Lower lobe of right lung (tissue), 2 donors: Measurements from ENCODE around the gene GRIA4. TPM values are rescaled to one million over a fixed set of nuclear protein-coding genes. Genes with fewer than 3 reads are reported as not detected.

ENCODE experiments used
- ATAC-seq, 2 donors: fragments of 200-7000 bp; cut with Tn5 transposase; one replicate each; pipeline ENCODE4 v1.9.1; 2020 to 2022; ENCODE audit warnings: mild to moderate bottlenecking in 2 of 2, moderate library complexity in 2 of 2
- DNase-seq: peaks from one replicate; pipeline ENCODE4 v3.0.0-alpha.2; 2020
- H3K27ac ChIP-seq: fragments of 200-600 bp; one replicate; pipeline ENCODE4 v1.8.0; 2022
- H3K27me3 ChIP-seq: fragments of 200-600 bp; one replicate; pipeline ENCODE4 v1.8.0; 2022; ENCODE audit warnings: low read depth
- H3K36me3 ChIP-seq: fragments of 200-600 bp; one replicate; pipeline ENCODE4 v1.8.0; 2022; ENCODE audit warnings: mild to moderate bottlenecking
- H3K4me1 ChIP-seq: fragments of 200-600 bp; one replicate; pipeline ENCODE4 v1.8.0; 2022
- H3K4me3 ChIP-seq: fragments of 200-600 bp; one replicate; pipeline ENCODE4 v1.8.0; 2022; ENCODE audit warnings: mild to moderate bottlenecking
- H3K9me3 ChIP-seq: fragments of 200-600 bp; one replicate; pipeline ENCODE4 v1.8.0; 2022
- intact Hi-C: fragments of 100-400 bp; cut with DNase I; formaldehyde crosslinking; loops from one replicate; pipeline ENCODE4 v1.11.0; 2022
- total RNA-seq: library from RNA; stranded (reverse); fragmentation: NEBNext Ultra II Directional; extraction: Animal tissue kit (Norgen Biotek cat#: 25700); gene quantifications from one replicate; pipeline ENCODE4 v1.2.1, GENCODE V29; 2021
- TF ChIP-seq, protein P1 (sequence below): fragments of 200-600 bp; IDR thresholded peaks from one replicate; pipeline ENCODE4 v1.8.0; 2022; ENCODE audit warnings: antibody characterized with exemption, mild to moderate bottlenecking
- donor health status: DM: no; HTN: yes; CAD: no; lungs with severe emphysema.

GRIA4 gene
- total RNA-seq, 1 donor from 2014 or later = not detected

DNA sequence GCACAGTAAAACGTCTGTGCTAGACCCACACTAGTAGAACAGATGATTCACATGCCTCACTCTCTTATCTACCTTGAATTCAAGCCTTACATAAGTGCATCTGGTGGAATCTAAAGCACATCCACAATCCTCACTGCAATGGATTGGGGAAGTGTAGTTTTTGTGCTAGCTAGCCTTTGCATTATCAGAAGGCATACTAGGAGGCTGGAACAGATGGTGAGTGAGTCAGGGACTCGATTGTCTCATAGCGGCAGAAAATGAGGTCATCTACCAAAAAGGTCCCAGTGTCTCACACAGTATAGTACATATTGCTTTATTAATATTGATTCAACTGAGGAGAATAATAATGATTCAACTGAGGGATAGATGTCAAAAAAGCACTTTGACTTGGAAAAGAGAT is 402.9 kb downstream of the GRIA4 start:
- DNase-seq = no peak
- Histone ChIP-seq H3K4me3 (no peak overlapping the region), H3K27ac (no peak overlapping the region), H3K9me3 (no peaks in the 10 kb centered on the region), H3K27me3 (no peaks in the 10 kb centered on the region), H3K36me3 (peaks cover 29% of the 10 kb centered on the region), H3K4me1 (peaks cover 5% of the 10 kb centered on the region)
- no peak for ATAC-seq
- intact Hi-C loops = no loop called here
- TF ChIP-seq, protein P1, sequence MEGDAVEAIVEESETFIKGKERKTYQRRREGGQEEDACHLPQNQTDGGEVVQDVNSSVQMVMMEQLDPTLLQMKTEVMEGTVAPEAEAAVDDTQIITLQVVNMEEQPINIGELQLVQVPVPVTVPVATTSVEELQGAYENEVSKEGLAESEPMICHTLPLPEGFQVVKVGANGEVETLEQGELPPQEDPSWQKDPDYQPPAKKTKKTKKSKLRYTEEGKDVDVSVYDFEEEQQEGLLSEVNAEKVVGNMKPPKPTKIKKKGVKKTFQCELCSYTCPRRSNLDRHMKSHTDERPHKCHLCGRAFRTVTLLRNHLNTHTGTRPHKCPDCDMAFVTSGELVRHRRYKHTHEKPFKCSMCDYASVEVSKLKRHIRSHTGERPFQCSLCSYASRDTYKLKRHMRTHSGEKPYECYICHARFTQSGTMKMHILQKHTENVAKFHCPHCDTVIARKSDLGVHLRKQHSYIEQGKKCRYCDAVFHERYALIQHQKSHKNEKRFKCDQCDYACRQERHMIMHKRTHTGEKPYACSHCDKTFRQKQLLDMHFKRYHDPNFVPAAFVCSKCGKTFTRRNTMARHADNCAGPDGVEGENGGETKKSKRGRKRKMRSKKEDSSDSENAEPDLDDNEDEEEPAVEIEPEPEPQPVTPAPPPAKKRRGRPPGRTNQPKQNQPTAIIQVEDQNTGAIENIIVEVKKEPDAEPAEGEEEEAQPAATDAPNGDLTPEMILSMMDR = no peak

DNA sequence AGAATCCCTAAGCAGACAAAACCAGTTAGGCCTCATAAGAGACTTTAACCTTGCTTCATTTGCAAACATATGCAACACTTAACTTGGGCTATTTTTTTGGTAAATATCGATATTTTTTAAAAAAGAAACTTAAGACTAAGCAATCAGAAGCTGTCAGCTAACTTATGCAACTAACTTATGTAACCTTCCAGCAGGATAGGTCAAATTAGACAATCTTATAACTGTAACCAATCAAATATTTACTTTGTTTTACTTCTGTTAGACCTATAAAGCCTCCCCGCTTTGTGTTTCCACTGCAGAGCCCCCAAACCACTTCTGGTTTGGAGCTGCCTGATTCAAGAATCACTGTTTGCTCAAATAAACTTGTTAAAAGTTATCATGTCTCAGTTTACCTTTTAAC is 404.2 kb downstream of the GRIA4 start:
- TF ChIP-seq, protein P1 = no peak
- intact Hi-C loops = no loop called here
- H3K27me3 ChIP-seq = no peaks in the 10 kb centered on the region
- ATAC-seq (no peak), DNase-seq (no peak)
- no peaks in the 10 kb centered on the region for H3K9me3 ChIP-seq
- H3K27ac ChIP-seq = no peak overlapping the region
- no peak overlapping the region for H3K4me3 ChIP-seq
- peaks cover 14% of the 10 kb centered on the region for H3K4me1 ChIP-seq
- peaks cover 18% of the 10 kb centered on the region for H3K36me3 ChIP-seq

DNA sequence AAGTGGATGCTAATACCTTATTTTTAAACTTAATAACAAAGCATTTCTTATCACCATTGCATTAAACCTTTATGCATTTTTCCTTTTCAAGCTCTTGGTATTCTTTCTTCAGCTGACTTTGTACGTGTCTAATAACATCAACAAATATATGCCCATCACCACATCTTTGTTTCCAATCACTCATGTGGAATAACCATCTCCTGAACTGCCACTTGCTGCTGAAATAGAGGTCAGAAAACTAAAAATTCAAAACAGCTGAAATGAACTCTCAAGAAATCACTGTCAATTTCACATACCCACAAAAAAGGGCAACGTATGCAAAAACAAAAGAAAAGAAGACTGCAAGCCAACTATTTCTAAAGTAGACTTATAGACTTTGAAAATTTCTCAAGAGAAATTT is 404.7 kb downstream of the GRIA4 start:
- no peaks in the 10 kb centered on the region for H3K9me3 ChIP-seq
- no peak overlapping the region for H3K27ac ChIP-seq
- DNase-seq (no peak), ATAC-seq (no peak)
- peaks cover 12% of the 10 kb centered on the region for H3K36me3 ChIP-seq
- no peak overlapping the region for H3K4me3 ChIP-seq
- intact Hi-C loops = no loop called here
- peaks cover 14% of the 10 kb centered on the region for H3K4me1 ChIP-seq
- TF ChIP-seq, protein P1 = no peak
- H3K27me3 ChIP-seq = no peaks in the 10 kb centered on the region

DNA sequence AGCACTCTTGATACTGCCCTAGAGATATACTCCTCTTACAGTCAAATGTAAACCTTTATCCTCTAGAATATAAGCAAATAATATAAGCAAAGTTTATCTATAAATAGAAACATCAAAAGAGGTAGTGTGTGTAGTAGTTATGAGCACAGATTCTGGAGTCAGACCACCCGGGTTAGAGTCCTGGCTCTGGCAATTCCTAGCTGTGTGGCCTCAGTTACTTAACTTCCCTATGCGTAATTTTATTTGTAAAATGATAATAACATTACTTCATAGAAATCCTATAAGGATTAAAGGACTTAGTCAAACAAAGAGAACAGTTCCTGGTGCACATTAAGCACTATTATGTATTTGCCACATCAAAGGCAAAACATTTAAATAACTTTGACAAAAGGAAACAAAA is 405.2 kb downstream of the GRIA4 start:
- DNase-seq (no peak), ATAC-seq (no peak)
- intact Hi-C loops = no loop called here
- no peaks in the 10 kb centered on the region for H3K27me3 ChIP-seq
- H3K4me1 ChIP-seq = peaks cover 14% of the 10 kb centered on the region
- H3K36me3 ChIP-seq = peaks cover 8% of the 10 kb centered on the region
- TF ChIP-seq, protein P1 = no peak
- H3K4me3 ChIP-seq = no peak overlapping the region
- H3K9me3 ChIP-seq = no peaks in the 10 kb centered on the region
- H3K27ac ChIP-seq = no peak overlapping the region

DNA sequence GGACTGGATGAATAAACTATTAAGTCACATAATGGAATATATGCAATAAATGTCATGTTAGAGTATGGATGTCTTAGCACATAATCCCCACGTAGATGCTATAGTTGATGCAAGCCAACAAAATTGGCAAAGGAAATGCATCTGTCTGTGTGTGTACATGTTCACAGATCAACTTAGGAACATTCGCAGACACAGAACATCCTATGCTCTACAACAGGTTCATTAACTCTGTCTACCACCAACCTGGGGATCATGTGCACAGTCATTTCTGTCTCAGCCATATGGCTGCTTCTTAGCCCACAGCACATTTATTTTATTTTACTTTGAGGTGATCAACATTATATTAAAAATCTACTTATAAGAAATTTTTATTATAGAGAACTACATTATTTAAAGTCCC is 407.2 kb downstream of the GRIA4 start:
- TF ChIP-seq, protein P1 = no peak
- no peaks in the 10 kb centered on the region for H3K27me3 ChIP-seq
- H3K4me1 ChIP-seq = peaks cover 28% of the 10 kb centered on the region
- H3K9me3 ChIP-seq = no peaks in the 10 kb centered on the region
- intact Hi-C loops = no loop called here
- no peak for DNase-seq
- H3K27ac ChIP-seq = no peak overlapping the region
- H3K36me3 ChIP-seq = no peaks in the 10 kb centered on the region
- ATAC-seq = no peak
- H3K4me3 ChIP-seq = no peak overlapping the region
